ENCODE results near the gene ISCA2. TPM values are rescaled to one million over a fixed set of nuclear protein-coding genes. Genes with fewer than 3 reads are reported as not detected.

The ISCA2 gene
- total RNA-seq, 2 donors from 2014 or later, result 20.4 to 22.3 TPM

DNA sequence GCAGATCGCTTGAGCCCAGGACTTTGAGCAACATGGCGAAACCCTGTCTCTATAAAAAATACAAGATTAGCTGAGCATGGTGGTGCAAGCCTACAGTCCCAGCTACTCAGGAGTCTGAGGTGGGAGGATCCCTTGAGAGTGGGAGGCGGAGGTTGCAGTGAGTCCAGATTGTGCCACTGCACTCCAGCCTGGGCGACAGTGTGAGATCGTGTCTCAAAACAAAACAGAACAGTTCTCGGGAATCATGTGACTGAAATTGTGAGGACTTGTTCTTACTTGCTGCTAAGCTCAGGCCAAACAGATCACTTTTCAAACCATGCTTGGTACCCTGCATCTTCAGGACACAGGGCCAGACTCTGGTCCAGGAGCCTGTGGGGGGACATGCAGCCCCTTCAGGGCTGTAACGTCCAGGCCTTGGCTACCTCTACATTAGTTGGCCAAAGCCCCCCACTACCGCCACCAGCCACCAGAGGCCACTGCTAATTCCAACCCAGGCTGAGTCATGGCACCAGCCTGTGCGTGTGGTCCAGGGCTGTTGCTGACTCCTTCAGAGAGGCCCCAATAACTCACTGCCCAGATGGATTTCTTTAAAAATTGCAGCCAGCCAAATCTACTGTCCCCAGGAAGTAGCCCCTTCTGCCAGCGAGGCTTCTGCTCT is 34.1 kb upstream of the ISCA2 start:
- peak; percentile 57 for DNase-seq (ENCODE audit: low spot score)
- Histone ChIP-seq H3K36me3 (no peaks in the 10 kb centered on the region), H3K27ac (no peak overlapping the region), H3K27me3 (no peaks in the 10 kb centered on the region), H3K9me3 (no peaks in the 10 kb centered on the region), H3K4me1 (no peaks in the 10 kb centered on the region), H3K4me3 (no peak overlapping the region)
- TF ChIP-seq, protein P1, sequence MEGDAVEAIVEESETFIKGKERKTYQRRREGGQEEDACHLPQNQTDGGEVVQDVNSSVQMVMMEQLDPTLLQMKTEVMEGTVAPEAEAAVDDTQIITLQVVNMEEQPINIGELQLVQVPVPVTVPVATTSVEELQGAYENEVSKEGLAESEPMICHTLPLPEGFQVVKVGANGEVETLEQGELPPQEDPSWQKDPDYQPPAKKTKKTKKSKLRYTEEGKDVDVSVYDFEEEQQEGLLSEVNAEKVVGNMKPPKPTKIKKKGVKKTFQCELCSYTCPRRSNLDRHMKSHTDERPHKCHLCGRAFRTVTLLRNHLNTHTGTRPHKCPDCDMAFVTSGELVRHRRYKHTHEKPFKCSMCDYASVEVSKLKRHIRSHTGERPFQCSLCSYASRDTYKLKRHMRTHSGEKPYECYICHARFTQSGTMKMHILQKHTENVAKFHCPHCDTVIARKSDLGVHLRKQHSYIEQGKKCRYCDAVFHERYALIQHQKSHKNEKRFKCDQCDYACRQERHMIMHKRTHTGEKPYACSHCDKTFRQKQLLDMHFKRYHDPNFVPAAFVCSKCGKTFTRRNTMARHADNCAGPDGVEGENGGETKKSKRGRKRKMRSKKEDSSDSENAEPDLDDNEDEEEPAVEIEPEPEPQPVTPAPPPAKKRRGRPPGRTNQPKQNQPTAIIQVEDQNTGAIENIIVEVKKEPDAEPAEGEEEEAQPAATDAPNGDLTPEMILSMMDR (IDR thresholded peaks at IDR 0.05), result peak; percentile 15 to 63

DNA sequence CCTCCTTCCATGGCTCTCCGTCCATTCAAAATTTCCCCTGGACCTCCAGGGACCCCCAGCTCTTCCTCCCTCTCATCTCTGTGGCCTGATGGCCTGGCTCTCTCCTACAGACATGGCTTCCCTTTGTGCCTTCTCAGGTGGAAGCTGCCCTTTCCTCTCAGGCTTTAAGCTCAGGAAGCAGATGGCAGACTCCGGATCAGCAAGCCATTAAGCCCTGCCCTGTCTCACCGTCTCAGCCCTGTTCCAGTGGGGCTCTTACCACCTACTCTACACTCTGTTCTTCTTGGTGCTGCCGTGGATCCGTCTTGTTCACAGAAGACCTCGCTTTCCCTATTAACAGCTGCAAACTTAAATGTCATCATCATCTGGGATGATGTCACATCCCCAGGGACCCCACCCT is 33.6 kb upstream of the ISCA2 start:
- Histone ChIP-seq H3K9me3 (no peaks in the 10 kb centered on the region), H3K4me1 (no peaks in the 10 kb centered on the region), H3K27ac (no peak overlapping the region), H3K36me3 (no peaks in the 10 kb centered on the region), H3K27me3 (no peaks in the 10 kb centered on the region), H3K4me3 (no peak overlapping the region)
- no peak for DNase-seq (ENCODE audit: low spot score)
- TF ChIP-seq, protein P1 (IDR thresholded peaks at IDR 0.05), result no peak

DNA sequence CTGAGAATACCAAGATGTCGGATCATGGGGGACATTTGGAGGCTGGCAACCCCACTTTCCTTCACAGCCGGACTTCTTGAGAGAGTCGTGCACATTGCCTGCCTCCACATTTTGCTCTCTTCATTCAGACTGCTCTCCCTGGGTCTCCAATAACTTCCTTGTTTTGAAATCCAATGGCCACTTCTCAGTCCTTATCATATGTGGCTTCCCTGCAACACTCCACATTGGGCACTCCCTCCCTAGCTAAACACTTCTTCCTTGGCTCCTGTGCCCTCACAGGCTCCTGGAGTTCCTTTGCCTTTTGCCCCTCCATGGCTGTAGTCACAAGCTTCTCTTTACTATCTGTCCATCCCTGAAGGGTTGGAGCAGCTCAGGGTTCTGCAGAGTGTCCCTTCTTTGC is 30.6 kb upstream of the ISCA2 start:
- Histone ChIP-seq H3K4me1 (no peaks in the 10 kb centered on the region), H3K27ac (no peak overlapping the region), H3K36me3 (no peaks in the 10 kb centered on the region), H3K4me3 (no peak overlapping the region), H3K9me3 (no peaks in the 10 kb centered on the region), H3K27me3 (no peaks in the 10 kb centered on the region)
- DNase-seq (ENCODE audit: low spot score), result peak; percentile 21
- TF ChIP-seq, protein P1 (IDR thresholded peaks at IDR 0.05), result no peak

DNA sequence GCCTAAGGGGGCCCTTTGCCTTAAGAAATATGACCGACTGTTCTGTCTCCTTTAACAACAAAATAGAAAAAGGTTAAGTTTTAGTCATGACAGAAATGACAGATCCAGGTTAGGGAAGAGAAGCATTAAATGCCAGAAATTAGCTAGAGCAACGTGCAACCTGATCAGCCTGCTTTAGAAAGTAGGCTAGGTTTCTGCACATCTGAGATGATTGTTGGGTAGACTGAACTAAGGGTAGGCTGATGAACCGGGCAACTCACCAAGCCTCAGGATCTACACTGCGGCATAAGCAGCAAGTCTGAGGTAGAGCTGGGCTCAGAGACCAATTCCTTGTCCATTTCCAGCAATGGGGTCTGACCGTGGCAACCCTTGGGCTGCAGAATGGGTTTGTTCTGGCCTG is 29.9 kb upstream of the ISCA2 start:
- TF ChIP-seq, protein P1 (IDR thresholded peaks at IDR 0.05), result no peak
- DNase-seq (ENCODE audit: low spot score), result no peak
- Histone ChIP-seq H3K36me3 (no peaks in the 10 kb centered on the region), H3K27ac (no peak overlapping the region), H3K4me3 (no peak overlapping the region), H3K4me1 (peaks cover 0 to 3% of the 10 kb centered on the region in 2 donors), H3K9me3 (no peaks in the 10 kb centered on the region), H3K27me3 (no peaks in the 10 kb centered on the region)

DNA sequence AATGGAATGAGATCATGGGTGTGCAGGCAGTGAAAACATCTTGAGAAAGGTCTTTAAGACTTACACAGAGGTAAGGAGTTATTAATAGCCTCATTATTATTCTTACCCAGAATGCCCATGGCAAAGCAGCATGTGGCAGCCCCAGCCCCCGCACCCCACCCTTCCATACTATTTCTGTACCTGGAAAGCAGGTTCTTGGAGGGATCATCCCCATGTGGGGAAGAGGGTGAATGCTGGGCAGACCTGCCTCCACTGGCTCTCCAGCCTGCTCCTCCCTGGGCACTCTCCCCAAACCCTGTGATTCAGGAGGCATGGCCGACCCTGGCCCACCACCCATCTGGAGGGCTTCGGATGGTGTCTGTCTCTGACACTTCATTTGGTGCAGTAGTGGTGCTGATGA is 28.8 kb upstream of the ISCA2 start:
- Histone ChIP-seq H3K4me1 (peaks cover 0 to 14% of the 10 kb centered on the region in 2 donors), H3K4me3 (no peak overlapping the region), H3K36me3 (no peaks in the 10 kb centered on the region), H3K27me3 (no peaks in the 10 kb centered on the region), H3K9me3 (no peaks in the 10 kb centered on the region), H3K27ac (no peak overlapping the region)
- TF ChIP-seq, protein P1 (IDR thresholded peaks at IDR 0.05), result no peak
- no peak for DNase-seq (ENCODE audit: low spot score)

DNA sequence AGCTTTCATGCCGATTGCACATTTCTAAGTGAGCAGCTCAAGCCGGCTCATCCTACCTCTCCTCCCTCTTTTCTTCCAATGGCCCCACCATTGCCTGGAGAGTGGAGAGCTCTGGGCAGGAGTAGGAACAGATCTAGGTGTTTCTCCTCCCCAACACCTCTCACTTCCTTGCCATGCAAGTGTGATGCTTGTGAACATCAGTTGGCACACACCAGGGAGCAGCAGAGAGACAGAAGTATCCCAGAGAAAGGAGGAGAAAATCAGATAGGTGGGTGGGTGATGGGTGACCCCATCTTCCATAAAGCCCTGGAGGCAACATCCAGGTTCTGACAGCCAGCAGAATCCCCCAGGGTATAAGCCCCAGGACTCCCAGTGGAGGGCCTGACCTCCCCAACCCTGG is 28.2 kb upstream of the ISCA2 start:
- TF ChIP-seq, protein P1 (IDR thresholded peaks at IDR 0.05), result no peak
- H3K9me3 ChIP-seq, result no peaks in the 10 kb centered on the region
- DNase-seq (ENCODE audit: low spot score), result no peak
- no peaks in the 10 kb centered on the region for H3K27me3 ChIP-seq
- peaks cover 0 to 20% of the 10 kb centered on the region in 2 donors for H3K4me1 ChIP-seq
- no peaks in the 10 kb centered on the region for H3K36me3 ChIP-seq
- H3K27ac ChIP-seq, result no peak overlapping the region
- no peak overlapping the region for H3K4me3 ChIP-seq

All from right atrium auricular region (tissue), 2 donors.